SJCRH30 (cell line): ENCODE measurements around the gene MX2. TPM values are rescaled to one million over a fixed set of nuclear protein-coding genes. Genes with fewer than 3 reads are reported as not detected.
"Not testable (repeated sequence)": the region's sequence is repeated elsewhere in the genome, so short reads cannot be mapped to it uniquely, and the experiment has no call there.

Experiments
- DNase-seq, 2 experiments: peaks; one replicate each; pipeline ENCODE4 v3.0.0-alpha.2; 2015 to 2020
- H3K27ac ChIP-seq: fragments of 250-450 bp; sonication (Bioruptor Pico); 2 replicates; pipeline ENCODE4 v1.5.1; 2020; ENCODE audit warnings: mild to moderate bottlenecking, moderate library complexity
- H3K27me3 ChIP-seq: fragments of 250-450 bp; sonication (Bioruptor Pico); 2 replicates; pipeline ENCODE4 v1.5.1; 2020; ENCODE audit warnings: mild to moderate bottlenecking, moderate library complexity
- H3K36me3 ChIP-seq: fragments of 250-450 bp; sonication (Bioruptor Pico); 2 replicates; pipeline ENCODE4 v1.5.1; 2020; ENCODE audit warnings: mild to moderate bottlenecking, moderate library complexity
- H3K4me1 ChIP-seq: fragments of 250-450 bp; sonication (Bioruptor Pico); 2 replicates; pipeline ENCODE4 v1.5.1; 2020; ENCODE audit warnings: mild to moderate bottlenecking, moderate library complexity
- H3K4me3 ChIP-seq: fragments of 250-450 bp; sonication (Bioruptor Pico); 2 replicates; pipeline ENCODE4 v1.5.1; 2020; ENCODE audit warnings: mild to moderate bottlenecking, moderate library complexity
- H3K9me3 ChIP-seq: fragments of 250-450 bp; sonication (Bioruptor Pico); replicated peaks from 2 replicates; pipeline ENCODE4 v1.5.1; 2020; ENCODE audit warnings: mild to moderate bottlenecking, moderate library complexity
- total RNA-seq: library from RNA; depleted of rRNA; stranded (reverse); fragments of >200 nt; shearing (Covaris generic); gene quantifications from 2 replicates; pipeline ENCODE4 v1.2.3, GENCODE V29; 2014

The MX2 gene
- total RNA-seq, 1 experiment from 2014 or later: not detected

DNA sequence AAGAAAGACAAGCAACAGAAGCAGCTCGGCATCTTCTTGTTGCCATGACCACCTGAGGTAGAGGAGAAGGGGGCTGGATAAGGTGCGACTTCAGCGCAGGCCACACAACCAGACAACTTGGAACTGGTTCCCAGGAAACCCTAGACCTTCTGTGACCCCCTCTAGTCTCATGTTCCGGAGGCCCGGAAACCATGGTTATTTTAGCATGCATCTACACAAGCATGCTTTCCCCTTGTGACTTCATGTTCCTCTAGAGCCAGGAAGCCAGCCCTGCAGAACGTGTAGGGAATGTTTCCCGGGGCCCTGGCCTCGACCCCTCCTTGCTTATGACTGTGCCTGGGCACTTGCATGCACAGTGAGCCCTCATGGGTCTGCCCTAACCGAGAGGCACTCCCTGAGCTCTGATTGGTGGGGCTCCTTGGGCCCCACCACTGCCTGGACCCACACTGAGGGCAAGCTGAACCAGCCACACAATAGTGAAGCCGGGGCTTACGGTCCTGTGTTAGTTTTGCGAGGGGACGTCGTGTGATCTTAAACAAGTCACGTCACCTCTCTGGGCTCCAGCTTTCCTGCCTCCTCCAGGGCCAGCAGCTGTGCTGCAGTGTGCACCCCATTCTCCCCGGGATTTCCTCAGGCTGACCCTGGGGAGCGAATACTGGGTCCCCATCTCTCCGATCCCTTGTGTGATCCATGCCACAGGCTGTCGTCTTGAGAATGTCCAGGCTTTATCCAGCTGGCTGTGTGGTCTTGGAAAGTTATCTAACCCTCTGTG lies 12.0 kb upstream of the MX2 start:
- no peaks in the 10 kb centered on the region for H3K4me1 ChIP-seq
- no peak for DNase-seq
- H3K27me3 ChIP-seq: peaks cover 9% of the 10 kb centered on the region; the same call in 1 of the 2 replicates
- H3K9me3 ChIP-seq: no peaks in the 10 kb centered on the region
- no peak overlapping the region for H3K4me3 ChIP-seq
- H3K27ac ChIP-seq: no peak overlapping the region
- no peaks in the 10 kb centered on the region for H3K36me3 ChIP-seq

DNA sequence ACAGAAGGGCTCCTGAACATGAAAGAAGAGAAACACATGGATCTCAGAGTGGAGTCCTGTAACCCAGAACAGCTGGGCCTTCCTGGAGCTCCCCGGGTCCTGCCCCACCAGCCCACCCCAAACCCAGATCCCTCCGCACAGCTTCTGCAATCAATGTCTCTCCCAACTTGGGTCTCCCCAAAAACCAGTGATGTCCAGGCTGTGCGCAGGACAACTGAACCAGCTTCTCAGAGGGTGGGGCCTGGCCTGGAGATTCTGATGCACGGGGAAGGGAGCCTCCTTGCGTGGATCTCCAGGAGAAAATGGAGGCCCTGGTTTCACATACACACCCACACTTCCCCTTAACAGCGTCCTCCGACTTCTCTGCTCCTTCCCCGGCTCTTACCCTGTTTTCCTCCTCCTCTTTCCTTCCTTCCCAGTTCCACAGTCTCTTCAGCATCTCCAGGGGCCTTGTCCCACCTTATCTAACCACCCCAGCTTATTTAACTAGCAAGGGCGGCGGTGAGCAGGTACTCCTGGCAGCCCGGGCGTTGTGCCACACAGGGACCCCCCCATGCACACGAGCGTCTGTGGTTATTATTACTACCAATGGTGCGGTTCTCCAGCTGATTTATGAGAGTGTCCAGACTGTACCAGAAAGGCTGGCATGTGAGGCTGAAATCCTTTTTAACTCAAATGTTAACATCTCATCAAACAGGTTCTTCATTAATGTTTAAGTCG lies 11.2 kb upstream of the MX2 start:
- no peaks in the 10 kb centered on the region for H3K36me3 ChIP-seq

DNA sequence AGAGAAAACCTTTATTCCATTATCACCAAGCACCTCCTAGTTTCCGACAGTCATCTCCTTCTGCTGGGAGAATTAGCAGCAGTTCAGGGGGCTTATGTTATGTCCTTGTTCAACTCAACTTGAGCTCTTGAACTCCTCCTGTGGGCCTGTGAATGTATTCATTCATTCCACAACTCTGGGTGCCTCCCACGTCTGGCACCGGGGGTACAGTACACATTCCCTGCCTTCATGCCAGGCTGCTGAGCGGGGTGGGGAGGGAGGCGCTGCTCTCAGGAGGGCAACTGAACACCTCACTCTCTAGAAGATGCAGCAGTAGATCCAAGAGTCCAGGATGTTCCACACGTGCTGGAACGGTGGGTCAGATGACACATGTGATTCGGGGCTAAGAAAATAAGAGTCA lies 4.3 kb upstream of the MX2 start:
- H3K27me3 ChIP-seq: peaks cover 10% of the 10 kb centered on the region; the same call in 1 of the 2 replicates
- H3K4me3 ChIP-seq: no peak overlapping the region
- H3K9me3 ChIP-seq: no peaks in the 10 kb centered on the region
- H3K27ac ChIP-seq: no peak overlapping the region
- no peaks in the 10 kb centered on the region for H3K4me1 ChIP-seq
- DNase-seq: no peak
- H3K36me3 ChIP-seq: no peaks in the 10 kb centered on the region

More for the DNA sequence above, 11.2 kb upstream of the MX2 start:
- H3K9me3 ChIP-seq: no peaks in the 10 kb centered on the region
- no peak overlapping the region for H3K4me3 ChIP-seq
- H3K27me3 ChIP-seq: peaks cover 9% of the 10 kb centered on the region; the same call in 1 of the 2 replicates
- H3K27ac ChIP-seq: no peak overlapping the region
- no peaks in the 10 kb centered on the region for H3K4me1 ChIP-seq
- no peak for DNase-seq

DNA sequence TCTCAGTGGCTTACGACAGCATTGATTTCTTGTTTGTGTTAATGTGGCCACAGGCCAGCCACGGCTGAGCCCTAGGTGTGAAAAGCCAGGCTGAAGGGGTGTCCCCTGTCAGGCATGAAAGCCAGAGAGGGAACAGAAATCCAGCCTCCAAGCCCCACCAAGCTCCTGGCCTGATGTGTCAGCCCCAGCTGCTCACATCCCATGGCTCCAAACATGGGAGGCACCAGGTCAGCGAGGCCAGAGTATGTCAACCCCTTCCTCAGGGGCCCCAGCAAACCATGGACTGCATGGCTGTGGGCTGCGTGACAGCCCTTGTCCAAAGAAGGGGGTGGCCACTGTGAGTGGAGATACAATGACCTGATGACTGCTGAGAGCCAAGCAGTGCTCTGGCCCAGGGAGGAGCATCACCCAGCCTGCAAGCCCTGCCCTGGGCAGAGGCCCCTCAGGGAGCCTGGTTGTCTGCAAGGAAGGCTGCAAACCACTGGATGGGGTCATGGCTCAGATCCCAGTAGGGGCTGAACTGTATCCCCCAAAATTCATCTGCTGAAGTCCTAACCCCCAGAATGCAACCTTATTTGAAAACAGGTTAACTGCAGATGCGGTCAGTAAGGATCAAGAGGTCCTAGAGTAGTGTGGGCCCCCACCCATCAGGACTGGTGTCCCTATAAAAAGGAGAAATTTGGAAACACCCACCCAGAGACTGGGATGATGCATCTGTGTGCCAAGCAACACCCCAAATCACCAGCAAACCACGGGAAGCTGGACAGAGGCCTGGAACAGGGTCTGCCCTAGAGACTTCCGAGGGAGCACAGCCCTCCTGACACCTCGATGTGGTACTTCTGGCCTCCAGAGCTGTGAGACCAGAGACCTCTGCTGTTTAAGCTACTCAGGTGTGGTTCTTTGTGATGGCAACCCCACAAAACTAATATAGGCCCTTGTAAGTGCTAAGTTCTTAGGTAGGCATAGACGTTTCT lies 3.3 kb upstream of the MX2 start:
- Histone ChIP-seq H3K27me3 (peaks cover 10% of the 10 kb centered on the region; the same call in 1 of the 2 replicates), H3K4me1 (no peaks in the 10 kb centered on the region)
- DNase-seq: no peak

DNA sequence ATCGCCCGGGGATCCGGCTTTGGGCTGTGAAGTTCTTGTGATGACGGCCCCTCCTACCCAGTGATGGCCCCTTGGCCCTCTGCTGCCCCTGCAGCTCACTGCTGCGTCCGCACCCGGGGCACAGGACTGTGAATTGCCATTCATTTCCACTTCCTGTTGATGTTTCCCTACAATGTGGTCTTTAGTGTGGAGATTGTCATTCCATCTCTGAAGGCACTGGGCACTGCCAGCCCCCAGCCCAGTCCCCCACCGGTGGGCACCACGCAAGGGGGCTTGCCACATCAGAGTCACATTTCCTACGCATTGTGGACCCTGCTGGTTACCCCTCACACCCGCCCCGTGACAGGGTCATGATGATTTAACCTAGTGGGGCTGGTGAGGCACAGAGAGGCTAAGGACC lies 2.5 kb upstream of the MX2 start:
- Histone ChIP-seq H3K4me3 (no peak overlapping the region), H3K27me3 (peaks cover 10% of the 10 kb centered on the region; the same call in 1 of the 2 replicates), H3K27ac (no peak overlapping the region), H3K9me3 (no peaks in the 10 kb centered on the region), H3K4me1 (no peaks in the 10 kb centered on the region), H3K36me3 (no peaks in the 10 kb centered on the region)
- DNase-seq: no peak

More for the DNA sequence above, 3.3 kb upstream of the MX2 start:
- Histone ChIP-seq H3K4me3 (no peak overlapping the region), H3K9me3 (no peaks in the 10 kb centered on the region), H3K36me3 (no peaks in the 10 kb centered on the region), H3K27ac (no peak overlapping the region)

DNA sequence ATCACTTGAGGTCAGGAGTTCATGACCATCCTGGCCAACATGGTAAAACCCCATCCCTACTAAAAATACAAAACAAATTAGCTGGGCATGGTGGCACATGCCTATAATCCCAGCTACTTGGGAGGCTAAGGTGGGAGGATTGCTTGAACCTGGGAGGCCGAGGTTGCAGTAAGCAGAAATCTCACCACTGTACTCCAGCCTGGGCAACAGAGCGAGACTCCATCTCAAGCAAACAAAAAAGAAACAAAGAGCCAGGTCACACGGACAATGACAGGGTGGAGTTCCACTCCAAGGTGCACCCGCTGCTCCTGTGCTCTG lies 2.1 kb upstream of the MX2 start:
- H3K4me3 ChIP-seq, H3K27me3 ChIP-seq, H3K9me3 ChIP-seq, DNase-seq, H3K4me1 ChIP-seq, H3K27ac ChIP-seq, H3K36me3 ChIP-seq: not testable (repeated sequence)

DNA sequence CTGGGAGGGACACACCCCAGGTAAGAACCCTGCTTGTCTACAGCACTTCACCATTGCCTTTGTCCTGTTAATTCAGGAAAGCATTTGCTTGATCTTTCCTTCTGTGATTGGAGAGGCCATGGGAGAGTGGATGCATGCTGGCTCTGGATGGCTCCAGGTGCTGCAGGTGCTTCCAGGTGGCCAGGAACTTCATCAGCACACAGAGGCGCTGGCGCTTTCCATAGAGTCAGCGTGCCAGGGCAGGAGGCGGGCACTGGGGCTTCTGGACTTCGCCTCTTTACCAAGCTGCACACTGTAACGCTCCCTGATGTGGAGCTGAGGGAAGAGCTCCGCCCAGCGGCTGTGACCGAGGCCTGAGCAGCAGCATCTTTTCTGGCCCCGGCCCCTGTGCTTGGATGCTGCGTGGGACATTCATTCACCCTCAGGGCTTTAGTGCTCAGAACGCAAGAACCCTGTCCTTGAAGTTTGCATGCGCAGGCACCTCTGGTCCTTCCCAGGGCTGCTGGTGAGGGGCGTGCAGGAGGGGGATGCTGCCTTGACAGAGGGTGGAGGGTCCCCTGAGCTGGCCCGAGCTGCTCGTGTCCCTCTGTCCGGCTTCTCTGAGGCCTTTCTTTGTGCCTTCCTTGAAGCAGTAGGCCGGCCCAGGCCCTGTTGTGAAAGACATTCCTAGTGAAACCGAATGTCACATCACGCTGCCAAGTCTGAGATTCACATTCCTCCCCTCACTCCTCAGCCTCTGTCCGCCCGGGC lies 1.6 kb upstream of the MX2 start:
- H3K27me3 ChIP-seq: peaks cover 10% of the 10 kb centered on the region; the same call in 1 of the 2 replicates
- no peaks in the 10 kb centered on the region for H3K9me3 ChIP-seq
- no peaks in the 10 kb centered on the region for H3K4me1 ChIP-seq
- DNase-seq: no peak
- H3K36me3 ChIP-seq: no peaks in the 10 kb centered on the region
- H3K4me3 ChIP-seq: no peak overlapping the region
- H3K27ac ChIP-seq: no peak overlapping the region

DNA sequence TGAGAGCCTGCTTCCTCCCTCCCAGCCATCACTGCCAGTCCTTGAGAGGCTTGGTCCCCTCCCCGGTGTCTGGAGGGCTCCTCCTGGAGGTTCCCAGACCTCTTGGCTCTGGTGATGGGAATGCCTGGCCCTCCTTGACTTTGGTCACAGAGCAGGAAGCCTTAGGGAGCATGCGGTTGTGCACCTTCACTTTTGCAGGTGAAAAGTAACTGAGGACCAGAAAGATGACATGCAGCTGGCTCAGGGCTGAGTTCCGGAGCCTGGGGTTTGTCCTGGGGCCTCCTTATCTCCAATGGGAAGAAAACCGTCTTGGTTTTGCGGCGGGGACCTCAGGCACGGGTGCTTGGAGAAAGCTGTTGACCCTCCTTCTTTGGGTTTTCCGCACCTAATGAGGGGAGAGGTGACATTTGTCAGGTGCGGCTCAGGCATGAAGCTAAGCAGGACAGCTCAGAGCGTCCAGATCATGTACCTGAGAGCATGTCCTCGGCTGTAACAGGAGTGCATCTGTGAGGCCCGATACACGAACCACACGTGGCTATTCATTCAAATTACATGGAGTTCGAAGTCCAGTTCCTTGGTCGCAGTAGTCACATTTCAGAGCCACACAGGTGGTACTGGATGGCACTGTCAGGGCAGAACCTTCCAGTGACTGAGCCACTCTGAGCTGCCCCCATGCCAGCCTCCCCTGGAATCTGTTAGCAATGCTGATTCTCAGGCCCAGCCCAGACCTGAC lies 608 bp upstream of the MX2 start:
- H3K27ac ChIP-seq: no peak overlapping the region
- H3K9me3 ChIP-seq: no peaks in the 10 kb centered on the region
- H3K27me3 ChIP-seq: peaks cover 10% of the 10 kb centered on the region; the same call in 1 of the 2 replicates
- no peak for DNase-seq
- no peak overlapping the region for H3K4me3 ChIP-seq
- H3K4me1 ChIP-seq: no peaks in the 10 kb centered on the region
- H3K36me3 ChIP-seq: no peaks in the 10 kb centered on the region

DNA sequence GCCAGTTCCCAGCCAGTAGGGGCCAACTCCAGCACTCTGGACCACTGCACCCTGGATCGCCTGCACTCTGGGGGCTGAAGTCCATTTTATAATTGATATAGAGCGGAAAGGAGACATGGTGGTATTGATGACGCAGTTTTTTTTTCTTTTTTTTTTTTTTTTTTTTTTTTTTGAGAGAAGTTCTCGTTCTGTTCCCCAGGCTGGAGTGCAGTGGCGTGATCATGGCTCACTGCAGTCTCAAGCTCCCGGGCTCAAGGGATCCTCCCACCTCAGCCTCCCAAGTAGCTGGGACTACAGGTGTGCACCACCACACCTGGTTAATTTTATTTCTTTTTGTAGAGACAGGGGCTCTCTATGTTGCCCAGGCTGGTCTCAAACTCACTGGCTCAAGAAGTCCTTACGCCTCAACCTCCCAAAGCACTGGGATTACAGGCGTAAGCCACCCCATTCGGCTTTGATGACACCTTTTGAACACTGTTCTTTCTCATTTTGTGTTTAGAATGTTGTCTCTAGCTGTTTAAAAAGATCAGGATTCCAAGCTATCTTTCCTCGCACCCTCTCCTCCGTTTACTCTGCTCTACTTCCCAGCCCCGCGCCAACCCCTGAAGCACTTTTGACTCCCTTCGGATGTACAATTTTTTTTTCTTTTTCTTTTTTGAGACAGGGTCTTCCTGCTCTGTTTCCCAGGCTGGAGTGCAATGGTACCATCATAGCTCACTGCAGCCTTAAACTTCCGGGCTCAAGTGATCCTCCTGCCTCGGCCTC lies 960 bp downstream of the MX2 start:
- no peaks in the 10 kb centered on the region for H3K36me3 ChIP-seq
- no peaks in the 10 kb centered on the region for H3K4me1 ChIP-seq
- peaks cover 5% of the 10 kb centered on the region; the same call in 1 of the 2 replicates for H3K27me3 ChIP-seq
- no peak overlapping the region for H3K27ac ChIP-seq
- no peak overlapping the region for H3K4me3 ChIP-seq
- no peak for DNase-seq
- no peaks in the 10 kb centered on the region for H3K9me3 ChIP-seq

DNA sequence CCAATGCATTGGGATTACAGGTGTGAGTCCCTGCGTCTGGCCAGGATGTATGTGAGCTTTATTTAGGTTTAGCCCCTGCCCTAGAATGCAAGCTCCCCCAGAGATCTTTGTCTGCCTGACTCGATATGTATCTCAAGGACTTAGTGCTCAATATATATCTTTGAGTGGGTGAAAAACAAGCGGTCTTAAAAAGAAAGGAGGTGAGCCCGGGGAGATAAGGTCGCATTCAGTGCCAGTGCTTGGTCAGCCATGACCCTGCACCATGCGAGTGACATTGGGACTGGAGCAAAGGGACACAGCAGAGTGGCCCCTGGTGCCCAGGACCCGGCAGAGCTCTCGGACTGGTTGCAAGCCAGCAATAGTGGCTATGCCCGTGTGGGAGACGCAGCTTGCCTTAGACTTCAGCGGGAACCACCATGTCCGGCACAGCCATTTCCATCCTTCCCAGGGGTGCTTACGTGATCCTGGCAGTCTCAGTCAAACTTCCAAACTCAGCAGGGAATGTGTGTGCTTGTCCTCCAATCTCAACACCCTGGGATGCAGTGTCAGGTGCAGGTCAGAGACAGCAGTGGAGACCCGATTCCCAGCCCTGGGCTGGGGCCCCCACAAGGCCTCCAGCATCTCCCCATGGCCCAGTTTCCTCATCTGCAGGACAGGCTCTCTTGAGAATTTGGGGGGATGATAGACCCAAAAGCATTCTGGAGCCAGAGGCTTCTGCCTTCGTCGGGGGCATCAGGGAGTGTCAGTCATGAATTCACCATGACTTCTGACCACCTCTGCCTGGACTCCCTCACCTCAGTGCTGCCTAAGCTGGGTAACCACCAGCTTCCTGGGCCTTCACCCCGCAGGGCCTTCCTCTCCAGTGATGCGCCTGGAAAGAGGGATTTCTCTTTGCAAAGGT lies 1.8 kb downstream of the MX2 start:
- Histone ChIP-seq H3K27ac (no peak overlapping the region), H3K27me3 (peaks cover 5% of the 10 kb centered on the region; the same call in 1 of the 2 replicates), H3K9me3 (no peaks in the 10 kb centered on the region), H3K4me1 (no peaks in the 10 kb centered on the region), H3K4me3 (no peak overlapping the region), H3K36me3 (no peaks in the 10 kb centered on the region)
- DNase-seq: no peak

DNA sequence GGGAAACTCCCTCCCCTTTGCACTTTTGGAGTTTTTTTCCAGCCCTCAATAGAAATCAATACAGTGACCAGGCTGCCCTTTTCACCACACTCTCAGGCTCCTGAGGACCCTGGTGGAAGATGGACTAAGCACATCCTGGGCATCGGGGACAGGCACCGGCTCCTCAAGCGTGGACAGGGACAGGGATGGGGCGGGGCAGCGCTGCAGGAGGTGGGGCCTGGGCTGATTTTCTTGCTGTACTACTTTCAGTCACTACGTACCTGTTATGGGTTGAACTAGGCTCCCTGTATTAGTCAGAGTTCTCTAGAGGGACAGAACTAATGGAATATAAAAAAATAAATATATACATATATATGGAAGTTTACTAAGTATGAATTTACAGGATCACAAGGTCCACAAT lies 2.5 kb downstream of the MX2 start:
- no peak for DNase-seq
- Histone ChIP-seq H3K27me3 (peaks cover 5% of the 10 kb centered on the region; the same call in 1 of the 2 replicates), H3K36me3 (no peaks in the 10 kb centered on the region), H3K4me3 (no peak overlapping the region), H3K4me1 (no peaks in the 10 kb centered on the region), H3K9me3 (no peaks in the 10 kb centered on the region), H3K27ac (no peak overlapping the region)

DNA sequence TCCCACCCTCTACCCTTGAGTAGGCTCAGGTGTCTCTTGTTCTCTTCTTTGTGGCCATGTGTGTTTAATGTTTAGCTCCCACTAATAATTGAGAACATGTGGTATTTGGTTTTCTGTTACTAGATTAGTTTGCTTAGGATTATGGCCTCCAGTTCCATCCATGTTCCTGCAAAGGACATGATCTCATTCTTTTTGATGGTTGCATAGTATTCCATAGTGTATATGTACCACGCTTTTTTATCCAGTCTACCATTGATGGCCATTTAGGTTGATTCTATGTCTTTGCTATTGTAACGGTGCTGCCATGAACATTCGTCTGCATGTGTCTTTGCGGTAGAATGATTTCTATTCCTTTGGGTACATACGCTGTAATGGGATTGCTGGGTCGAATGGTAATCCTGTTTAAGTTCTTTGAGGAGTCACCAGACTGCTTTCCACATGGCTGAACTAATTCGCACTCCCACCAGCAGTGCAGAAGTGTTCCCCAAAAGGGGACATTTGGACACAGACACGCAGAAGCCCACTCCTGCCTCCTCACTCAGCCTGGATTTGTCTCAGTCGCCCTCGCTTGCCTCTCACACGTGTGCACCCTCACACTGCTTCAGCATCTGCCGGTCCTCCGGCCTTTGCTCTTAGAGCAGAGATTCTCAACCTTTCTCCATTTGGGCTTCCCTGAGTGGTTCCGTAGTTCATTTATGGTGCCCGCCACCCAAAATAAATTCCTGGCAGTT lies 3.7 kb downstream of the MX2 start:
- no peak overlapping the region for H3K4me3 ChIP-seq
- H3K27me3 ChIP-seq: no peaks in the 10 kb centered on the region; the same call in 1 of the 2 replicates
- H3K36me3 ChIP-seq: no peaks in the 10 kb centered on the region
- no peak for DNase-seq
- no peak overlapping the region for H3K27ac ChIP-seq
- H3K9me3 ChIP-seq: no peaks in the 10 kb centered on the region
- H3K4me1 ChIP-seq: no peaks in the 10 kb centered on the region
